GM19023 (cell line): ENCODE measurements around the gene DNM2.
"Not testable (repeated sequence)": the region's sequence is repeated elsewhere in the genome, so short reads cannot be mapped to it uniquely, and the experiment has no call there.

Experiments
- ATAC-seq: cut with Tn5 transposase; IDR thresholded peaks from one replicate; pipeline ENCODE4 v1.9.1; 2021; ENCODE audit warnings: mild to moderate bottlenecking, moderate library complexity; ENCODE audit not compliant: unreplicated experiment

DNM2 gene

GRCh38 chr19:10751109-10751953 is 33.5 kb downstream of the DNM2 start:
- no peak for ATAC-seq

DNA sequence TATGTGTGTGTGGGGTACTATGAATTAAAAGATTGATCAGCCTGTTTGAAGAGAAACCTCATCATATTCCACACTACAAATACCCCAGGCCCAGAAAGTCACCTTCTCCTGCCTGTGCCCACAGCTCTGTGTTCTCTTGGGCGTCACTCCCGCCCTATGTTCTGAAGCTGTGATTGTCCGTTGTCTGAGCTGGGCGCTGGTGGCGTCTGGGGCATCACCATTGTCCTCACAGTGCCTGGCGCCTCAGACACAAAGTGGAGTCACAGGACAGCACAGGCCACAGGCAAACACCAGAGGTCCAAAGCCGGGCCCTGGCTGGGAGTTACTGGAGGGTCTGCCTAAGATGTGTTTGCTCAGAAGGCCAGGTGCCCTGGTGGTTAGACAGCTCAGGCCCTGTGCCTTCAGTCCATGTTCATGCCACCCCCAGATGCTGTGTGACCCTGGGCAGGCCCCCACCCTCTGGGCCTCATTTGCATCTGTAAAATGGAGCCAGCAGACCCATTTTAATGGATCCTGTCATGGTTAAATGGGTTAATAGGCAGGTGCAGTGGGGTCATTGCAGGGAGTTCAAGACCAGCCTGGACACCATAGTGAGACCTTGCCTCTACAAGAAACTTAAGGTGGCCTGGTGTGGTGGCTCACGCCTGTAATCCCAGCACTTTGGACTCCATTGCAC is 34.5 kb downstream of the DNM2 start:
- ATAC-seq, result no peak

GRCh38 chr19:10752913-10753704 is 35.2 kb downstream of the DNM2 start:
- ATAC-seq, result no peak

GRCh38 chr19:10756371-10756770 is 38.5 kb downstream of the DNM2 start:
- ATAC-seq, result no peak

DNA sequence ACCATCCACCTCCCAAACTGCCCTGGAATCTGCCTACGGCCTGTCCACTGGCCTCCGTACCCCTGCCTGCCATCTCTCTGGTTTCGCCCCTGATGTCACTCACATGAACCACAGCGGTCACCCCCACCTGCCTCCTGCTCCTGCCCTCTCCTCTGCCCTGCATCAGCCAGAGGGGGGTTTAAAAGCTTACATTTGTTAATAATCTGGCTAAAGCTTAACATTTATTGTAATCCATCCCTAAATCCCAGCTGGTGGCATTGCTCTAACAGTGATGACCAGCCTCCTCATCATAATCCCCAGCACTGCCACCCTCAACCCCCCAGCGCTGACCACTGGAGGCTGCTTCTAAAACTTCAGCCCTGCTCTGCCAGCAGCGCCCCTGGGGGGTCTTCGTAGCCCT is 38.9 kb downstream of the DNM2 start:
- no peak for ATAC-seq

GRCh38 chr19:10758050-10758449 is 40.2 kb downstream of the DNM2 start:
- not testable (repeated sequence) for ATAC-seq

DNA sequence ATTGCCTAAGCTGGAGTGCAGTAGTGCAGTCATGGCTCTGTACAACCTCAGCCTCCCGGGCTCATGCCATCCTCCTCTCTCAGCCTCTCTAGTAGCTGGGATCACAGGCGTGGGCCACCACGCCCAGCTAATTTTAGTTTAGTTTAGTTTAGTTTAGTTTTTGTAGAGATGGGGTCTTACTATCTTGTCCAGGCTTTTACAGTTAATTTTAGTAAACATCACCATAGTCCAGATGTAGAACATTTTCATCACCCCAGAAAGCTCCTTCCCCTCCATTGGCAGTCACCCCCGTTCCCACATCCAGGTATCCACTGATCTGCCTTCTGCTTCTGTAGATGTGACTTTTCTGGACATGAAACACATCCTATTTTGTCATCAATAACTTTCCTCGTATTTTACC is 41.1 kb downstream of the DNM2 start:
- no peak for ATAC-seq

DNA sequence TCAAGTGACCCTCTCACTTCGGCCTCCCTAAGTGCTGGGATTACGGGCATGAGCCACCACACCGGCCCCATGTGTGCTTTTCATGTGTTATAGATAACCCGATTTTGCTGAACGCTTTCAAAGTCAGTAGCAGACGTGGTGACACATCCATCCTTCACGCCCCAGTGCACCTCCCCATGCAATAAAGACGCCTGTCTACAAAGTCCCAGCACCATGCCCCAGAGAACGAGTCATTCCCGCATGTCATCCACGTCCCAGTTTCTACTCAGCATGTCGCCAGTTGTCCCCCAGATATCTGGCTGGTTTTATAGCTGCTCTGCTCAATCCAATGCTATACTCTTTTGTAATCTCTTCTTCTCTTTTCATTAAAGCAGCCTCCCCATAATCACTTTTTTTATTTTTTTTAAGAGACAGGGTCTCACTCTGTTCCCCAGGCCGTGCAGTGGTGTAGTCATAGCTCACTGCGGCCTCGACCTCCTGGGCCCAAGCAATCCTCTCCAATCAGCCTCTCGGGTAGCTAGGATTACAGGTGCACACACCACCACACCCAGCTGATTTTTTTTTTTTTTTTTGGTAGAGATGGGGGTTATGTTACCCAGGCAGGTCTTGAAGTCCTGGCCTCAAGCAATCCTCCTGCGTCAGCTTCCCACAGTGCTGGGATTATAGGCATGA is 42.5 kb downstream of the DNM2 start:
- ATAC-seq, result peak; percentile 27

- ATAC-seq, result no peak
Observed at GRCh38 chr19:10761443-10762250, 43.8 kb downstream of the DNM2 start.

DNA sequence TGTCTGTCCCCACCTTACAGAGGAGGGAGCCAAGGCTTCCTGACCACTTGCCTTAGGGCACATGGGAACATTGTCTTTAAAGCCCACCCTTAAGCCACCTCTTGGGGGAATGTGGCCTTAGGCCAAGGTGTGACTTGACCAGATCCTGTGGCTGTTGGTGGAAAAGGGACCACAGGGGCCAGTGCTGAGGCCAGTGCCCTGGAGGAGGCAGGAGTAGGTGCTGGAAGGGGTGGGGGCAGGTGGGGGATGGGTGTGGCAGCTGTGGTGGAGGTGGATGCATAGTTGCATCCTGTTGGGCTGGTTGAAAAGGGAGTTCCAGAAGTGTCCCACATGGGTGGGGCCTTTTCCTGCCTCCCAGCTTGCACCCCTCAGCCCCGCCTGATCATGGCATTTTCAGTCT is 44.8 kb downstream of the DNM2 start:
- ATAC-seq, result no peak

DNA sequence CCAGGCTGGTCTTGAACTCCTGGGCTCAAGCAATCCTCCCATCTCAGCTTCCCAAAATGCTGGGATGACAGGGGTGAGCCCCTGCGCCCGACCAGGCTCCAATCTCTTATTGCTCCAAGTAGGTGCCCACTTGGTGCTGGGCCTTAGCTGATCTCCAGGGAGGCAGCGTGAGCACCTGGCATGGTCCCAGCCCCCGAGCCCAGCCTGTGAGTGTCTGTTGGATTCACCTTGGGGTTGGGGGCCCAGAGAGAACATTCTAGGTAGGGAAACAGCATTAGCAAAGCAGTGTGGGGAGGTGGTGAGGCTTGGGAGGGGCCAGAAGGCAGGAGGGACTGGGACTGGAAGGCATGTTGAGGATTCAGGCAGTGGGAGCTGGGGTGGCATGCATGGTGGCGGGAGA is 45.5 kb downstream of the DNM2 start:
- no peak for ATAC-seq

DNA sequence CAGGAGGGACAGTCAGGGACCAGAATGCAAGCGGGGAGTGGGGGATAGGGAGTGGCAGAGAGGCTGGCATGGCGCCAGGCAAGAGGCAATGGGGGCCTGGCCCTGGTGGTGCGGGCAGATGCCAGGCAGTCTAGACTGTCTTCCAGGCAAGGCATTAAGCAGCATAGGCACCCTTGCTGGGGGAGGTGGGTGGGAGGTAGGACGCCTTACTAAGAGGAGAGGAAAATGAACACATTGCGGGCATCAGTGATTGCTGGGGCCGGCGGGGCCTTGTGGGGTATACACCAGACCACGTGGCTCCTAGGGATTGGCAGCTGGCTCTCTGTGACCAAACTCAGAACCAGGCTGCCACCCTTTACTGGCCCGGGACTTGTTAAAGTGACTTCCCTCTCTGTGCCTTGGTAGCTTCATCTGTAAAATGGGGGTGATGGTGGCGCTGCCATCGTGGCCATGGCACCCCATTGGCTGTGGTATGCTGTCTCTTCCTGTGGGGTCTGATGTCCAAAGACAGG is 46.0 kb downstream of the DNM2 start:
- ATAC-seq, result no peak

GRCh38 chr19:10764340-10764894 is 46.5 kb downstream of the DNM2 start:
- no peak for ATAC-seq

- ATAC-seq, result no peak
Observed at GRCh38 chr19:10766049-10766623, 48.3 kb downstream of the DNM2 start.

- no peak for ATAC-seq
Observed at GRCh38 chr19:10766671-10767201, 48.9 kb downstream of the DNM2 start.

GRCh38 chr19:10767726-10768125 is 49.8 kb downstream of the DNM2 start:
- ATAC-seq, result no peak

- no peak for ATAC-seq
Observed at GRCh38 chr19:10768369-10768768, 50.5 kb downstream of the DNM2 start.

DNA sequence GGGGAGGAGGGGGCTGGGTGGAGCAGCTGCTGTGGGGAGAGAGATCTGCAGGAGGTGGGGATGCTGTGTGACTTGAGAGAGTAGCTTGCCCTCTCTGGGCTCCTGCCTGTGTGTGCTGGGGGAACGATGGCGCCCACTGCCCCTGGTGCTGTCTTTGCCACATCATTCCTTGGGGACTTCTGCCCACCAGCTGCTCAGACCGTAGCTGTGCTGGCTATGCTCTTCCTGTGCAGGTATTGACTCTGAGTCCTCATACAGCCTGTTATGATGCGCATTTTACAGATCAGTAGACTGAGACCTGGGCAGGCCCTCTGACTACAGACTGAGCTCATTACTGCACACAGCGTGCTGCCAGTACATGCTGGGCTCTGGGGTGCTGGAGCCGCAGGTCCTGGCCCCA is 51.1 kb downstream of the DNM2 start:
- ATAC-seq, result no peak
